HG02852 (cell line): ENCODE results near the gene GEN1.

Experiments
- ATAC-seq: cut with Tn5 transposase; IDR thresholded peaks from one replicate; pipeline ENCODE4 v1.9.1; 2021; ENCODE audit warnings: mild to moderate bottlenecking, moderate library complexity; ENCODE audit not compliant: unreplicated experiment

Gene GEN1

DNA sequence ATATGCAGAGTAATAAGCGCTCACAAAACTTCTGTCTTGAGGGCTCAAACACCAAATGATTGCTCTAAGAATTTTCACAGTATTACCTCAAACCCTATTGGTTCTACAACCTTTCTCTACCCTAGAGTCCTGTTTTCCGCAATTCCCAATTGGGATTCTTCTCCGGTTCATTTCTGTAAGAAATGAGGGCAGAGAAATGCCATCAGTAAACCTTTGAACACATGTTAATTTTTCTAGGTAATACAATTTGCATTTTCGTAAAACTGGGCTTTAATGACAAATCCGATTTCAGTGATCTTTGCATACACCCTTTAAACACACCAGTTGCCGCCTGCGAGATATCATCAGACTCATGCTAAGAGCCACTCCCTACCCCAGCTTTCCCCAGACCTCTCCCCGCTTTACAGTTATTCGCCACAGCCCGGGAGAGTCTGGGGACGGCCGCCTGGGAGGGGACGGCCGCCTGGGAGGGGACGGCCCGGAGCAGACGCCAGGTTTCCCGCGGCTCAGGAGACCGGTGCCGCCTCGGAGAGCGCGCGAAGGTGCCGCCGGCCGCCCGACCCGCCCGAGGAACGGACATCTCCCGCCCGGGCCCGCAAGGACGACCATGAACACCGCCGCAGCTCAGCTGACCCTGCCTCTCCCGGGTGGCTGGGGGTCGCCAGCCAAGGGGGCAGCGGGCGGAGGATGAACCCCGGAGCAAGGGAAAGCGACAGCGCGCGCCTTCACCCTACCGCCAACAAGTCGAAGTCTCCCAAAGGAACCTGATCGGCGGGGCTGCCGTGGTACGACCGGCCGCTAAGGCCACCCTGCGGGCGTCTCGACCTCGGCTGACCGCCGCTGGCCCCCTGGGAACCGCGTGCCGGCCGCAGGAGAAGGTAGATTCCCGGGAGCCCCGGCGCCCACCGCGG is 791 bp upstream of the GEN1 start:
- peak; percentile 34 for ATAC-seq

DNA sequence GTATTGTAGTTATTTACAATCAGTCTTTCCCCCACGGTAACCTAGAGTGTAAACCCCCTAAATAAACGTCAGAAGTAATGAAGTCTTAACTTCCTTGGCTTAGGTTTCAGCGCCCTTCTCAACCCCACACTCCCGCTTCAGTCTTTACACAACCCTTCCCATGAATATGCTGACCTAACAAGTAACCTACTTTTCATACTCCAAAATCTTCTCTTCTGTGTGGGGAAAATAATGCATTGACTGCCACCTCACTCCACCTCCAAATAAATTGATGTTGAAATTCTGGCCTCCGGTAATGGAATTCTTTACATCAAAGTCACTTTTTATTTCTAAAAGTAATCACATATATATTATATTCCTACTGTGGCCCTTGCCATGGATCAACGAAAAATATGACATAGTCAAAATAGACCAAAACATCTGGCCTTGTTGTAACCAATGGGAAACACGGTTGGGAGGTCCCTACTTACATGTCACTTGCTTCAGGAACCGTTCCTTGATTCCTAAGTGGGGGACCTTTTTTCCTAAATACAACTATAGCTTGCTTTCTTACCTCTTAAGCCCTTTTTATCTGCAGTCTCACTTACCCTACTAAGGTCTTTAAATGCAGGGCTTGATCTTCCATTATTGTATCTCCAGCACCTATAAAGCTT is 961 bp downstream of the GEN1 start:
- no peak for ATAC-seq

DNA sequence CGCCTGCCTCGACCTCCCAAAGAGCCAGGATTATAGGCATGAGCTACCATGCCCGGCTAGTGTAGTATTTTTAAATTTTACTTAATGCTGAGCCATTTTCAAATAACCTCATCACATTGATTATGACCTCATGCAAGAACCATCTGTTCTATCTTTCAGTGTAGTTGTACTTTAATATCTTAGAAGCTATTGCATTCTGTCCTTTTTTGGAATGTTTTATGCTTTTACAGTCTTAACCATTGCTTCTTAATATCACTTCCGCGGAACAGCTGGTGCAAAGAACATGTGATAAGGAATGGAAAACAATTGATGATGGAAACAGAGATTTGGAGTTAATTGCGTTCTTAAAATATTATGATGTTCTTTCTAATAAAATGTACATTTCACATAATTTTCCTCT is 2.7 kb downstream of the GEN1 start:
- ATAC-seq = no peak

DNA sequence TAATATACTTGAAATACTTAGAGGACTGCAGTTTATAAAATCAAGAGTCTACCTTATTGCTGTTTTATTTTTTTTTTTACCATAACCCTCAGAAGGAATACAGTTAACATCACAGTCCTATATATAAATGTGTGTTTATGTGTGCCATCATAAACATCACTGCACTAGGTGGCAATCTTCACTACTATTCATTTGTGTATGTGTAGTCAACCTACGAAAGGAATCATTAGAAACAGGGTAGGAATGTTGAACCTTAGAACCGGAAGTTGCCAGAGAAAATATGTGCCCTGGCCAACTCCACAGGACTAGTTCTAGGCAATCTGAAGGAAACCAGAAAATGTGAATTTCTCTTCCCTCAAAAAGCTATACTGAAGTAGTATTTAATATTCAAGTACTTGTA is 3.4 kb downstream of the GEN1 start:
- no peak for ATAC-seq

DNA sequence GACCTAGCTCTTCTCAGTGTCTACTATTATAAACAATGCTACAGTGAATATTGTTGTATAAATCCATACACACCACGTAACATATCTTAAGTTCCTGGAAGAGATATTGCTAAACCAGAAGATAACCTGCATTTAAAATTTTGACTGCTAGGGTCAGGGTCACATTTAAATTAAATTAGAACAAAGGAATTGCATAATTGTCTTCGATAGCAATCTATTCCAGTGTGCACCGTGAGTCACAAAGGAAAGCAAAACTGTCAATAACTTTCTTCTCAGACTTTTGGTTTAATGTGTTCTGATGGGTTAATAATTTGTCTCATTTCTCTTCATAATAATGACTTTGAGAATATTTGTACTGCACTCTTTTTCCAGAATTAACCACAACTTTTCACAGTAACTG is 4.2 kb downstream of the GEN1 start:
- ATAC-seq = no peak

DNA sequence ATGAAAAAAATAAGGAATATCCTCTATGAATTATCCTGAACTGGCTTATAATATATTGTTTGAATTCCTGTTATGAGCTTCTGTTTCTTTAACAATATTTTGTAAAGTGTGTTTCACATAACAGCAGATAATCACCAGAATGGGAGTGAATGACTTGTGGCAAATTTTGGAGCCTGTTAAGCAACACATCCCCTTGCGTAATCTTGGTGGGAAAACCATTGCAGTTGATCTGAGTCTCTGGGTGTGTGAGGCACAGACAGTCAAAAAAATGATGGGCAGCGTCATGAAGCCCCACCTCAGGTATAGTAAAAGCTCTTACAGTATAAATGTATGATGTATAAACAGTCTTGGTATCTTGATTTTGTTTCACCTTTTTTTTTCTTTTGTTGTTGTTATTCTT is 5.9 kb downstream of the GEN1 start:
- no peak for ATAC-seq

DNA sequence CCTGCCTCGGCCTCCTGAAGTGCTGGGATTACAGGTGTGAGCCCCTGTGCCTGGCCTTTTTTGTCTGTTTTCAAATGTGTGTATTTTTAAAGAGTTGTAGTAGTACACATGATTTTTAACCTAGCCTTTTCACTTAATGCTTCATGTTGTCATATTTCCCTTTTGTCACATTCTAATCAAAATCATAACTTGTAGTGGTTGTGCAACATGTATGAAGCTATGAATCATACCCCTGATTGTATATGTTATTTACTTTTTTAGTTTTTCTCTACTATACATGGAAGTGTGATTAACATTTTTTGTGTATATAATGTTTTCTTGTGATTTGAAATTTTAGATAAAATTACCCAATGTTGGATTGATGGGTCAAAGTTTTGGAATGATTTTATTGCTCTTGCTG is 8.5 kb downstream of the GEN1 start:
- no peak for ATAC-seq

DNA sequence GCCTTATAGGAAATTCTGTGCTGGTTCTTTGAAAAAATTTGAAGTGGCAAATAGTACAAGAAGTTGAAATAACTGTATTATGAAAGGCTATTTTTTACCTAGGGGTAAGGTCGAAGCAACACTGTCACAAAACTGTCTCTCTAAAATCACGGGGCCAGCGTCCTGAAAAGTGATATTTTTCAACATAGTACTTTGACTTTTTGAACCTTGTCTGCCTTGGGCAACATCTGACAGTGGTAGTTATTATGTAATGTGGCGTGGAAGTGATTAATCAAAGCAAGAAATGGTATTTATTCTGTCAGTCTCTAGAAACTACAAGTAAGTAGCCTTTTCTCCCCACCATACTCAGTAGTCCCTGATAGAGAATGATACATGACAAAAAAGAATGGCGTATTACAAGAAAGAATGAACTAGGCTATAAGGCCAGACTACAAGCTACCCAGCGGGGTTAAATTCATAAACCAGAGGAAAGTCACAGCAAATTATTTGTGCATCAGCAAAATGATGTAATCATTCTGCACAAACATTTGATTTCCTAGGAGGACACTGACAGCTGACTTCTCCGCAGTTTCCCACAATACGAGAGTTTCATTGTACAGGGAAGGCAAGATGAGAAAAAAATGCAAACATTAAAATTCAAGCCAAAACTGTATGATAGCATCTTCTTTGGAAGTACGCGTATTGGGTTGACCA is 9.8 kb downstream of the GEN1 start:
- no peak for ATAC-seq

DNA sequence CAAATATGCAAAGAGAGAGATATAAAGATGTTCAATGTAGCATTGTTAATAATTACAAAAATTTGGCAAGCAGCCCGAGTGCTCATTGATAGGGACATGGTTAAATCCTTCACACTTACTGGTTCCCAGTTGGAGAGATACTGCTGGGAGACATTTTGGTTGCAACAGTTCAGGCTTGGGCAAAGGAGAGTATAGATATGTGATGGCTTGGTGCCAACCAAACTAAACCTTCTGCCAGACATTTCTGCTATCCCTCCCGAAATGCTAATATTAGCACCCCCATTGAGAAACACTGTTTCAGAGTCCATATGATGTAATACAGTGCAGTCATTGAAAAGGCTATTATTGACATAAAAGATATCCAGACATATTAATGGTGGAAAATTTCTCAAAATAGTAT is 11.5 kb downstream of the GEN1 start:
- ATAC-seq = no peak

DNA sequence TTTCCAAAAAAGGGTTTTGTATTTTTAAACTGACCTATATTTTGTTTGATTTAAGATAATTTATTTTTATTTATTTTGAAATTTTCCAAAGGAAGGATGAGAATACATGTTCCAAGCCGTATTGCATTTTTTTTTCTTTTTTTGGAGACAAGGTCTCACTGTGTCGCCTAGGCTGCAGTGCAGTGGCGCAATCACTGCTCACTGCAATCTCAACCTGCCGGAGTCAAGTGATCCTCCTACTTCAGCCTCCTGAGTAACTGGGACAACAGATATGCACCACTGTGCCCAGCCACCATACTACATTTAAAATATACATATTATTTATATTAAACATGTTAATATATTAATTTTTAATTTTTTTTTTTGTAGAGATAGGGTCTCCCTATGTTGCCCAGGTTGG is 15.0 kb downstream of the GEN1 start:
- no peak for ATAC-seq

DNA sequence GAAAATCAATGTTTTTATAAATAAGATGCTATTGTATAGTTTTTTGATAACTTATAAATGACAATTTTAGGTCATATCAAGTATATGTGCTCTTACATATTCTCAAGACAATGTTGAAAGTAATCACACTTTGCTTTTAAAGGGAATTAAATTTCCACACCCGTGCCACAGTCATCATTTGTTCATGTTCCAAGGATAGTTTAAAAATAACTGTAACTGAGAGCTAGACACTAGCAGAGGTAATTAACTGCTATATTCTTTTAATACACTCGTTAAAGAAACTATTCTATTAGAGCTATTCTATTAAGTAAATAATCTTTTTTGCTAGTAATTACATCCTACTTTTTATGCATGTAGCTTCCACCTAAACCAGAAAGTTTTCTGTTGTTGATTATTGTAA is 18.0 kb downstream of the GEN1 start:
- no peak for ATAC-seq

DNA sequence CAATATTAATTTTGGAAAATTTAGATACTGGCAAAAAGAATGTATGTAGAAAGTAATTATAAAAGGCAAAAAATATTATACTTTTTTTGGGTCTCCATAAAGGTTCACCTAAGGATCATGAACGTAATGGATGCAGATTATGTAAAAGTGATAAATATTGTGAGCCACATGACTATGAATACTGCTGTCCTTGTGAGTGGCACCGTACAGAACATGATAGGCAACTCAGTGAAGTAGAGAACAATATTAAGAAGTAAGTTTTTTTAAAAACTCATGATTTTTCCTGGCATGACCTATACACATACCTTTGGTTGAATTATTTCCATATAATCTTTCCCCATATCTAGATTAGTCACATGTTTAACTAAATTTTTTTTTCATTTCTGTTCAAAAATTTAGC is 18.6 kb downstream of the GEN1 start:
- no peak for ATAC-seq

DNA sequence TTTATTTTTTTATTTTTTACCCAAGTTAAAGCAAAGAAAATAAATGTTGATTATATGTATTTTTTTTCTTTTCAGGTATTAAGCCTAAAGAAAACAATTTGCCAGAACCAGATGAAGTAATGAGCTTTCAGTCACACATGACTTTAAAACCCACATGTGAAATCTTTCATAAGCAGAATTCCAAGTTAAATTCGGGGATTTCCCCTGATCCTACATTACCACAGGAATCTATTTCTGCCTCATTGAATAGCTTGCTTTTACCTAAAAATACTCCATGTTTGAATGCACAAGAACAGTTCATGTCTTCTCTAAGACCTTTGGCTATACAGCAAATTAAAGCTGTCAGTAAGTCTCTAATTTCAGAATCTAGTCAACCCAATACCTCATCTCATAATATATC is 26.6 kb downstream of the GEN1 start:
- no peak for ATAC-seq

DNA sequence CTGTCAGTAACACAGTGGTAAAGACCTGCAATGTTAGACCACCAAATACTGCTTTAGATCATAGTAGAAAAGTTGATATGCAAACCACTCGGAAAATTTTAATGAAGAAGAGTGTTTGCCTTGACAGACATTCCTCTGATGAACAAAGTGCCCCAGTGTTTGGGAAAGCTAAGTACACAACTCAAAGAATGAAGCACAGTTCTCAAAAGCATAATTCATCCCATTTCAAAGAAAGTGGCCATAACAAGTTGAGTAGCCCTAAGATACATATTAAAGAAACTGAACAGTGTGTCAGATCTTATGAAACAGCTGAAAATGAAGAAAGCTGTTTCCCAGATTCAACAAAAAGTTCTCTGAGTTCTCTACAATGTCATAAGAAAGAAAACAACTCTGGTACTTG is 27.5 kb downstream of the GEN1 start:
- no peak for ATAC-seq

DNA sequence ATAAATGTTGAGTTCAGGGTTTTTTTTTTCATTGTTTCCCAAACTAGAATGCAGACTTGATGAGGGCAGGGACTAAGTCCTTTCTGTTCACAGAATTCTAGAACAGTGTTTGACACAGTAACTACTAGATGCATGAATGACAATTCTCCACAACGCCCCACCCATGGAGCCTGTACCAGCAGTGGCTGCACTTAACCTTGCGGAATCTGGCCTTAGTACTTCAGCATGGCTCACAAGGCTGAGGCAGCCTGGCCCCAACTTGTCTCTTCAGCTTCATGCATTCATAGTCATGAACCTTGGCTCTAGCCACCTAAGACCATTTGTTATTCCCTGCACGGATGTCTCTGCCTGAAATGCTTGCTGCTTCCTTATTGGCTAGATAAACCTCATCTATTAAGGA is 32.8 kb downstream of the GEN1 start:
- no peak for ATAC-seq

DNA sequence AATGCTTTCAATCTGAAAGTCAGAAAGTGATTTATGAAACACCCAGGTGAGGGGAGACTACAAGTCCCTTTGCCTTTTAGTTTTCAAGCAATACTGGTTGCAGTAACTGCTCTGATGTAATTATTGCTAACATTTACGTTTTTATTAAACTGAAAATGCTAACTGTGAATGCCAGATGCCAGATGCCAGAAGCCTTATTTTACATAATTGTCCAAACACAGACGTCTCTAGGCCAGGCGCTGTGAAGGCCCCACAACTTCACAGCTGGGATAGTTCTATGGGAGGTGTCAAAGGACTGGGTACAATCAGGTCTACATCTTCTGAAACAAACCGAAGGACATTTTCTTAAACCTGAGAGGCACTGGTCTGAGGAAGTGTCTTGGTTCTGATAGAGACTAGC is 34.8 kb downstream of the GEN1 start:
- no peak for ATAC-seq

DNA sequence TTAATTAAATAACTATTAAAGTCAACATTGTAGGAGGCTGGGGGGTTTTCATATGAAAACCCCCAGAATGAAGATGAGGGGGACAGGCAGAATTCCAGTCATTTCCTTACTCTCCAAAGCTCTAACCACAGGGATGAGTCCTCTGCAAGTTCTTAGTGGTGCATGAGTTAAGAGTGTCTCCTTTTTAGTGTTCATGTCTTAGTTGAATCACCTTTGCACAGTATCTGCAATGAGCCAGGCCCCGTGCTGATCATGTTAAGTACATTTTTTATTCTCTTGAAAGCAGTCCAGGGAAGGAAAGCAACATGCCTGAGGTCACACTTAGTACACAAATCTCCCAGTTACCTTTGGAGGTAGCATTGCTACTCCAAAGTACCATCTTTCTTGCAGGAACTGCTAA is 36.6 kb downstream of the GEN1 start:
- no peak for ATAC-seq

DNA sequence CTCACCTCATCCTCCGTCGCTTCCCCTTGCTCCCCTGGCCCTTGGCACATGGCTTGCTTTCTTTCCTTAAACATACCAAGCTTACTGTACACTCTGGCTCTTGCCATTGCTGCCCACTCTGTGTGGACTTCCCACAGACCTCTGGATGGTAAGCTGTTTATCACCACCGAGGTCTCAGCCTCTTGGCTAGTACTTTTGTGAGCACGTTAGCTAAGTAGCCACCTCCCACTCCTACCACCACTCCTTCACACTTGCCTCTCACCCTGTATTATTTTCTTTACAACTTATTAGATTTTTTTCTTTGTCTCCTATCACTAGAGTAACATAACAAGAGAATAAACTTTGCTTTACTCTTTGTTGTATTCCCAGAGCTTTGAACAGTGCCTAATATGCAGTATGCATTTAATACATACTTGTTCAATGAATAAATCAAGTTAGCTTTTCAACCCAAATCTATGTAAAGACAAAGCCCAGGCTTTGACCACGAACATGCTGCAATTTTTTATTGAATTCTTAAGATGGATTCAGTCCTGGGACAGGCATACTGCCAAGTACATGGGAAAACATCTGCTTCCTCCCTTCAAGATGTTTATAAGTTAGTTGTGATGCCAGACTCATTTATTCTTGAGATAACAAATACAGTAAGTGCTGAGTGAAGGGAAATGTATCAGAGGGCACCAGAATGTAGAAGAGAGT is 37.3 kb downstream of the GEN1 start:
- ATAC-seq = no peak

DNA sequence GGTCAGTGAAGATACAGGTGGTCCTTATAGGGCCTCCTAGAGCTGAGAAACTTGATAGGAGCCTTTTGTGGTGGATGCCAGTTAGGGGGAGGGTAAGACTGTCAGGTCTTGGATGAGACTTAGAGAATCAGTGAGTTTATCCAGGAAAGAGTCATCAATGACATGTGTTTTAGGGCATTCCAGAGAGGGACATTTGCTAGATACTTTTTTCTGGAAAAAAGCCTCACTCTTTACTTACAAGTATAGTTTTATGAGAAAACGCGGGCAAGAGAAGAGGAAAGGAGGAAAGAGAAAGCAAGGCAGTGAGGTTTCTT is 37.8 kb downstream of the GEN1 start:
- no peak for ATAC-seq

DNA sequence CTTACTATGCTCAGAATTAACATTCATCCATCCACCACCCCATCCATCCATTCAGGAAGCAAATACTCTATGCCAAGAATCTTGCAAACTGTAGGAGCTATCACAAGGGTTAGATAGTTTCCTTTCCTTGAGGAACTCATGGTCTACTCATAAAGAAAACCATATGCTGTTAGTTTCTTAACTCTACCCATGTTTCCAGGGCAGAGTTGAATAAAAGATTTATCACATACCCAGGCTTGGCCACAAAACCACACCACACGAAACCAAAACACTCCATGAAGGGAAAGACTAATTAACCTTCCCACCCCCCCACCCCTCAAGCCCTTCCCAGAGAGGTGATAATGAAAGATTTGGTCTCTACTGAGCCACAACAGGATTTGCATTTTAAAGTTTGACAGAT is 38.6 kb downstream of the GEN1 start:
- ATAC-seq = no peak

DNA sequence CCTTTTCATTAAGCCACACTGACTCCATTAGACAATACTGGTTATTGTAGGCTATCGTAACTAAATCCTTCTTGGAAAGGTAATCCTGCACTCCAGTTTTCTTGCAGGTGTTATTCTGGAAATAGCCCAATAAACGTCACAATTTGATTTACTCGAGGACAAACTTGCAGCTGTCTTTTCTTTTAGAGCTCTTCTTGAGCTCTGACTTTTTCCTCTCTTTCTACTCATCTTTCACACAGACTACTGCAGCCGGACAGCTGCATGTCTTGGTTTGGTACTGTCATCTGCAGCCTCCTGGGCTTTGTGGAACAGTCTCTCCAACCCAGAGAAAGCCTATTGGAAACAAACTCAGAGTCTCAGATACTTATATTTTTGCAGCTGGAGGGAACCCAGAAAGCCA is 39.4 kb downstream of the GEN1 start:
- peak; percentile 19 for ATAC-seq
